HG02610 (cell line): ENCODE measurements around the gene MORC2.

Source experiments
- ATAC-seq: cut with Tn5 transposase; IDR thresholded peaks from one replicate; pipeline ENCODE4 v1.9.1; 2021; ENCODE audit warnings: mild to moderate bottlenecking, moderate library complexity; ENCODE audit not compliant: unreplicated experiment

MORC2 gene

DNA sequence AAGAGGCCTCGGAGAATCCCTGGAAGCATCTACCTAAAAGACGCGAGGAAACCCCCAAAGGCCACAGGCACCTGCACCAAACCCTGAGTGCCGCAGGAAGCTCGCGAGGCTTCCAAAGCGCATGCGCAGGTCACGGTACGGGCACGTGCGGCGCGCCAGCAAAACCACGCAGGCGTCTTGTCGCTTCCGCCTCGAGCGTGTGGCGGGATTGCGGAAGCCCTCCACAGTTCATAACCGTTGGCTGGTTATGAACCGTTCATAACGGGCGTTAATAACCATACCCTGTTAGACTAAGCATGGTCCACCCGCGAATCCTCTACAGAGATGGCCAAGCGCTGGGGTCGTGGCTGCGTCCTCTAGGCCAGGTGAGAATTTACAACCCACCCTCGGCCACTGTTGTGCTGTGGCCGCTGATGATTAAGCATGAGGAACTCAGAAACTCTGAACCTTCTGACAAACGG is 46.4 kb downstream of the MORC2 start:
- no peak for ATAC-seq

DNA sequence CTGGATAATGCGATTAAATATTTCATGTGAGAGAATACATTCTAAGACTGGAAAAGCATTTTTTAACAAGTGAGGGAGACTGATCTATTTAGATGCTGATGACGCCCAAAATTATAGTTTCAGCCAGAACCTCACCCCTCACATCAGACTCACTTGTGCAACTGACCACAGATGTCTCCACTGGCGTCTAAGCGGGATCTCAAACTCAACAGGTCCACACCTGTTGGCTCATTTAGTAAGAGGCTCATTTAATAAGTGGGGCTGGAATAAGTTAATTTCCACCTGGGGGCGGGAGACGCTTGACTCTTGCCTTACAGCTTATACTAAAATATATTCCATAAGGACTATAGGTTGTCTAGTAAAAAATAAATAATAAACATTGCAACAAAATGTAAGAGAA is 47.5 kb downstream of the MORC2 start:
- ATAC-seq = no peak

DNA sequence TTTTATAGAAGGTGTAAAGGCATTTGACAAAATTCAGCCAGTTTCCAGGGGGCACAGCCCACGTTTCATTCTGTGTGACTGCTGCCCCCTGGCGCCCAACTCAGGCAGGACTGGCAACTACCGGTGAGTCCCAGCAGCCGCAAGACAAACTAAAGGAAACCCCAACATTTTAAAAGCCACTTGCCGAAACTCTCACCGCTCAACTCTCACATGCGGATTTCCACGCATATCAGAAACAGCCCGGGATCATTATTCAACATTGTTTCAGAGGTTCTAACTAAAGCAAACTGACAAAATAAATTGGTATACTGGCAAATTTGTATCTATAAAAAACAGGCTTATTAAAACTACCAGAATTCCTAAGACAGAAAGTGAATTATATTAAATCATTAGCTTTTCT is 48.2 kb downstream of the MORC2 start:
- no peak for ATAC-seq

DNA sequence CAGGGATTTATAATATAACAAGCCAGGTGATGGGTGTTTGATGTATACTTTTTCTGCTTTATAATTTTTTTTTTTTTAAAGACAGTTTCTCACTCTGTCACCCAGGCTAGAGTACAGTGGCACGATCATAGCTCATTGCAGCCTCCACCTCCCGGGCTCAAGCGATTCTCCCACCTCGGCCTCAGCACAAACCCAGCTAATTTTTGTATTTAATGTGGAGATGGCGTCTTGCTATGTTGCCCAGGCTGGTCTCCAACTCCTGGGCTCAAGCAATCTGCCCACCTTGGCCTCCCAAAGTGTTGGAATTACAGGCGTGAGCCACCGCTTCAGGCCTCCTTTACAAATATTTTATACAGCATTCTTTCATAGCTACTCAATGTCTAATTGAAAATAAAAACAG is 48.6 kb downstream of the MORC2 start:
- no peak for ATAC-seq

DNA sequence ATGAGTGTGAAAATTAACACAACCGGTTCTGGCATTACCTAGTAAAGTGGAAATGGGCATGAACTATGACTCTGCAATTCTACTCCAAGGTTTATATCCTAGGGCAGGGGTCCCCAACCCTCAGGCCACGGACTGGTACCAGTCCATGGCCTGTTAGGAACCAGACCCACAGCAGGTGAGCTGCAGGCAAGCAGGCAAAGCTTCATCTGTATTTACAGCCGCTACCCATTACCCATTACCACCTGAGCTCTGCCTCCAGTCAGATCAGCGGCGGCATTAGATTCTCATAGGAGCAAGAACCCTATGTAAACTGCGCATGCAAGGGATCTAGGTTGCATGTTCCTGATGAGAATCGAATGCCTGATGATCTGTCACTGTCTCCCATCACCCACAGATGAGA is 49.8 kb downstream of the MORC2 start:
- no peak for ATAC-seq

DNA sequence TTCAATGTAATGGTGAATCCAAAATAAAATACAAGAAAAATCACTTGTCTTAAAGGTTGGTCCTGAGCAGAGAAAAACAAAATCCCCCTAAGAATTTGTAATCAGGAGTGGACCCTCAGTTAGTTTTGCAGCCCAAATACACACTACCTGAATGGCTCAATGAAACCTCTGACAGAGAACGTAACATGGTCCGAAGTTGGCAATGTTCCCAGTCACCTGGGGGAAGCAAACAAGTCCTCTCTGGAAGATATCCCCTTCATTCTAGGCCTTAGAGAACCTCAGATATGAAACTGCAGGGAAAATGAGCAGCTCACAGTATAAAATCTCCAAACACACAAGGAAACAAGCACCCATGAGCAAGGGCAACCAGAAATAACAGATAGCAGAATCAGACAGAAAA is 58.2 kb downstream of the MORC2 start:
- no peak for ATAC-seq

DNA sequence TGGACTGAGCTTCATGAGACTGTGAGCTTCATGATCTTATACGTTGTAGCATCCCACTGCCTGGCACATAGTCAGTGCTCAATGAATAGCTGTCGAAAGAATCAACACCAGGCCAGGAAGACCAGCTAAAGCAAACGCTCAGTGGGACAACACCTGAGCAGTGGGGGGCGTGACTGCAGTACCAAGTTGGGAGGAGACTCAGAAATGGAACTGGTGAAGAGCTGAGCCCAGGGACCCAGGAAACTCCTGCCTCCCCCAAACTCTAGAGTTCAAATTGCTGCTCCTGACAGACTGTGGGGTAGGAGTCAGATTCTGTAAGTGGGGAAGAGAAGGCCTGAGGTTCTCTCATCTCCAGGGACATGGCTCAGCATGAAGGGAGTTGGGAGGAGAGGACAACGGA is 59.3 kb downstream of the MORC2 start:
- no peak for ATAC-seq

DNA sequence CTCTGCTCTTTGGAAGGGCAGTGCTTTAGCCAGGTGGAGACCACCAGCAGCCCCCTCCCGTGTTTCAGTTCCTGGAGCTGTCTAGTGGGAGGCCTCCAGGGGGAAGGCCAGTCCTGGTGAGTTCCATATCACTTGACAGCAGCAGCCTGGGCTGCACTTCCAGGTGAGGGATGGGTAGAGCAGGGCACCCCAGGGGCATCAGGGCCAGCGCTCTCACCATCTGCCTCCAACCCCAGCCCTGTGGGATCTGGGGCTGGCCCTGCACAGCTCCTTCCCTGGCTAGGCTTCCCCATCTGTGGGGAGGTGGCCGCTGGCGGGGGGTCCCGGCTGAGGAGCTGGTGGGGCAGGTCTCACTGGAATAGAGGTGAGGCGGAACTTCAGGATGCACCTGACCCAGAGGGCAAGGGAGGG is 60.5 kb downstream of the MORC2 start:
- ATAC-seq = no peak

DNA sequence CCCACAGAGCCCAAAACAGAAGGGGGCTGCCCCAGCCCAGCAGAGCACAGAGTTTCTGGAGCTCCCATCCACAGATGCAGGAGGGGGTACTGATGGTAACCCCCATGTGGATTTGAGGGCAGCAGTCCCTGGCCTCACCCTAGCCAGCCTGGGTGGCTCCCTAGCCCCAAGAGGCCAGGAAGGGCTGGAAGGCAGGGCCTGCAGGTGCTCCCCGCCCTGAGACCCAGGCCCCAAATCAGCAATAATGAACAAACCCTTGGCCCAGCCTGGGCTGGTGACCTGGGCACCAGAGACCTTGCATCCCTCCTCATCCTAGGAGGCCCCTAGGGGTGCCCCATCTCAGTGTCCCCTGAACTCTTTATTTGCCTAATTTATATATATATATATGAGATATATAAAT is 61.6 kb downstream of the MORC2 start:
- no peak for ATAC-seq

DNA sequence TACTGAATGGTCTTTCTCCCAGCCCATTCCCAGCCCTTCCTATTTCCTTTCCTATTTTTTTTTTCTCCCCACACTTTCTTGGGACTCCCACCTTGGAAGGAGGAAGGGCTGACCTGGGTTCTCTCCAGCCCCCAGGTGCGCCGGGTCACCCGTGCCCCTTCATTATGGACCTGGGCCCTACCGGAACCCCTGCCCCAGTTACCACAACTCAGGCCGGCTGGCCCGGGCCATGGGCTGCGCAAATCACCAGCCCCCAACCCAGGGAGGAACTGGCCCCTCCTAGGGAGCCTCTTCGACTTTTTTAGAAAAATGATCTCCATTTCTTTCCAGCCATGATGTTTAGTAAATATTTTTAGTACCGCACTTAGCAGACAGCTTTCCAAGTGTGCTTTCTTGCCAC is 62.2 kb downstream of the MORC2 start:
- ATAC-seq = no peak

DNA sequence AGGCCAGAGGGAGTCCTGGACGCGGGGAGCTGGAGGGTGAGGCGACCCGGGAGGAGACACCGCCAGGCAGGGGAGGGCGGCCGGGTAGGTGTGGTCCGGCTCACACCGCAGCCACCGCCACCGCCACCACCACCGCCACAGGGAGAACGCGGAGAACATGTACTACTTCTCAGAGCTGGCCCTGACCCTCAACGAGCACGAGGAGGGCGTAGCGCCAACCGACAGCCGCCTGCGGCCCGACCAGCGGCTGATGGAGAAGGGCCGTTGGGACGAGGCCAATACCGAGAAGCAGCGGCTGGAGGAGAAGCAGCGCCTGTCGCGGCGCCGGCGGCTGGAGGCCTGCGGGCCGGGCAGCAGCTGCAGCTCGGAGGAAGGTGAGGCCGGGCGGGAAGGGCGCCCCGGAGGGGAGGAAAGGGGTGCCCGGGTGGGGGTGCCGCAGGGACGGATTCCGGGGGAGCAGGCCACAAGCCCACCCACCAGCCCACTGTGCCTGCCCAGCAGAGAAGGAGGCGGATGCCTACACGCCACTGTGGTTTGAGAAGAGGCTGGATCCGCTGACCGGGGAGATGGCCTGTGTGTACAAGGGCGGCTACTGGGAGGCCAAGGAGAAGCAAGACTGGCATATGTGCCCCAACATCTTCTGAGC is 62.8 kb downstream of the MORC2 start:
- ATAC-seq = no peak

DNA sequence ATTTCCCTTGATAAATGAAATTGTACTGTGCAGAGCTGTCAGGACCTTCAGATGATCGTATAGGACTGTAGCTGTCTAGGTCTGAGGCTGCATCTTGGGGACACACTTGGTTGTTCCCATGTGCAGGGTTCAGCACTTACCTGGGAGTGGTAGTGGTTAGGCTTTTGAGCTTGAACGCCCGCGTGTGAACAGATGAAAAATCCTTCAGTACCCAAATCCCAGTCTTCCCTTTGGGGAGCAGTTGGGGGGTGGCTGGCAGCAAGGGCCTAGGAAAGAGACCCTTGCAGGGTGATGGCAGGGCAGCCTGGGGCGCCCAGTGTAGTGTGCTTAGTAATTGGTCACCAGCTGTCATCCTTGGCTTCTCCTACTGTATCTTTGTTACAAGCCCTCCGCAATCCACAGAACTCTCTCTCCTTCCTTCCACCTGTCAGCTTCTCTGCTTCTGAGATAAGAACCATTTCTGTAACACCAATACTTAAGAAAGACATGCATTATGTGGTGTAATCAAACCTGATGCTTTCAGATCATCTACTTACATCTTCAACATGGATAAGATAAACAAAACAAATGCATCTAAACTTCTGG is 64.6 kb downstream of the MORC2 start:
- ATAC-seq = no peak

DNA sequence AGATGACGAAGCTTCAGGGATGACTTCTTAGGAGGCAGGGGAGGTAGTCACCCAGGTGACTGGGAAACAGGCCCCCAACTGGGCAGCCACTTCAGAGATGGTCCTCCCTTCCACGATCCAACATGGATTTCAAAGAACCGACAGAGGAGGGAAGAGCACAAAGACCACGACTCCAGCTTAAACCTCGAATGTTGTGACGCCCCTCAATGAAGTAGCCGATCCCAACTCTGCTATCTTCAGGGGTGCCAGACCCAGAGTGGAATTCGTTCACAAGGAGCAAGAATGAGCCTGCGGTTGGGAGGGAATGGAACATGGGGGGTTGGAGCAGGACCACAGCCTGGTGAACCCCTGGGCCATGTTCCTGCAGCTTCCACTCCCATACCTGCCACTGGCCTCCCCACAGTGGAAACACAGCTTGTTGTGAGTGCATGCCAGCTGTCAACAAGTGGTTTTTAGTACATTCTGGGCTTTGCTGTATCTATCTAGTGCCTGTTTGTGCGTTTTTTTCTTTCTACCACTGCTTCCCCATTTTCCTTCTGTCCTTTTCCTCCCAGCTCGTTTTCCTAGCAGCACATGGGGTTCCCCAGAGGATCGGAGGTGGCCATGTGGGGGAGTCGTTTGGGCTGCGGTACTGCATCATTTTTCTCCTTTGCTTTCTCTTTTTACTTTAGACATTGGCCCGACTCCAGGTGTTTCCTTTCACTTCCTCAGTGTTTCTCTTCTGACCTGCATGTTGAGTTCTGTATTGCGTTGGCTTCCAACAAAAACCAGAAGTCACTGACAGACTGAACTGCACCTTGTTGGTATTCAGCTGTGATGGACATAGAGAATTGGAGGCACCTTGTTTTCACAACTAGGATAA is 65.8 kb downstream of the MORC2 start:
- ATAC-seq = no peak

DNA sequence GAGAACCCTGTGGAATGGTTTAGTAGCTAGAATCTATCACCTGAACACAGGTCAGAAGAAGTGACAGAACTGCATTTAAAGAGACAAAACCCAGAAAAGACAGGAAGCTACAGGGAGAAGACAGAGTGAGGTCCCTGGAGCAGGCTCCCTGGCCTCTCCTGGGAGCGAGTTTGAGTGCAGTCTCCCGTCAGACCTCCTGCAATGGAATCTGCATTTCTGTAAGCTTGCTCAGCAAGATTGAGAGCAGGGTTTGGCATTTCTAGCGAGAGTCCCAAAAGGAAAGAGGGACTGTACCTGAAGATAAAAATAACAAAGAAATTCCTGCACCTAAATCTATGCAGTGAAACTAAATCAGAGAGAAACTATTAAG is 74.2 kb downstream of the MORC2 start:
- ATAC-seq = no peak

DNA sequence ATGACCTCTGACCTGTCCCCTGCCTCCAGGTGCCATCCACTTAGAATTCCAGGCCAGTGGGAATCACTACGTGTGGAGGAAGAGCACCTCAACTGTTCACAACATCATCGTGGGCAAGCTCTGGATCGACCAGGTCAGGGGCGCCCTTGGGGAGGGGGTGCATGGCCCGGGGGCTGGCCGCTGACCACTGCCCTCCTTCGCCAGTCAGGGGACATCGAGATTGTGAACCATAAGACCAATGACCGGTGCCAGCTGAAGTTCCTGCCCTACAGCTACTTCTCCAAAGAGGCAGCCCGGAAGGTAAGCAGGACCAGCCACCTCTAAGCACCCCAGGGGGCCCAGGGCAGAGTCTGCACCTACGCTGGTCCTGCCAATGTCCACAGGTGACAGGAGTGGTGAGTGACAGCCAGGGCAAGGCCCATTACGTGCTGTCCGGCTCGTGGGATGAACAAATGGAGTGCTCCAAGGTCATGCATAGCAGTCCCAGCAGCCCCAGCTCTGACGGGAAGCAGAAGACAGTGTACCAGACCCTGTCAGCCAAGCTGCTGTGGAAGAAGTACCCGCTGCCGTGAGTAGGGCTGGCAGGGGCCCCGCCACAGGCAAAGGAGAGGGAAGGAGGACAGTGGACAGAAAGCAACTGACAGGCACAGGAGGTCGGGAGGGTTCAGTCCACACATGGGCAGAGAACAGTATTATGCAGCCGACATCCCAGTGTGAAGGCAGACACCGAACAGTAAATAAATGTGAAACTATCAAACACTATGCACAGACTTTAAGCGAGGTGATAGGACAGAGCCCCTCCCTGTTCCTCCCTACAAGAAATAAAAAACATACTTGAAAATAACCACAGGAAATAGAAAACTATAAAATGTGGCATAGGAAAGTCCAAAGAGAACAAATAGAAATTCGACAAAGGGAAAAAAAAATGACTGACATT is 74.9 kb downstream of the MORC2 start:
- no peak for ATAC-seq

DNA sequence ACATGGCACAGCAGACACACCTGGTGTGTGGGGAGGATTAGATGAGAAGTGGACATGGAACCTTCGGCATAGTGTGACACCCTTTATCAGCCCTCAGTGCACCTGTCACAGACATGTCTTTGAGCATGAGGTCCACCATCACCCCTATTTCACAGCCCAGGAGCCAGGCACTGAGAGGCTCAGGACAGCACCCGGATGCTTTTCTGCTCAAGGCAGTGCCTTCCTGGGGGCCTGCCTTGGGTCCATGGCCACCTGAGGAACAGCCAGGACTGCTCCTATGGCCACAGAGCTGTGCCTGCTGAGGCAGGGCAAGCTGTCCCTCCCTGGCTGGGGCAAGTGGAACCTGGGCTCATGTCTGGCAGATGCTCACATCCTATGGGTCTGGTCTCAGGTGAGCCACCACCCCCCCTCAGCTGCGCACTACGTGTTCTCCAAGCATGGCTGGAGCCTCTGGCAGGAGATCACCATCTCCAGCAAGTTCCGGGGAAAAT is 75.8 kb downstream of the MORC2 start:
- ATAC-seq = no peak

DNA sequence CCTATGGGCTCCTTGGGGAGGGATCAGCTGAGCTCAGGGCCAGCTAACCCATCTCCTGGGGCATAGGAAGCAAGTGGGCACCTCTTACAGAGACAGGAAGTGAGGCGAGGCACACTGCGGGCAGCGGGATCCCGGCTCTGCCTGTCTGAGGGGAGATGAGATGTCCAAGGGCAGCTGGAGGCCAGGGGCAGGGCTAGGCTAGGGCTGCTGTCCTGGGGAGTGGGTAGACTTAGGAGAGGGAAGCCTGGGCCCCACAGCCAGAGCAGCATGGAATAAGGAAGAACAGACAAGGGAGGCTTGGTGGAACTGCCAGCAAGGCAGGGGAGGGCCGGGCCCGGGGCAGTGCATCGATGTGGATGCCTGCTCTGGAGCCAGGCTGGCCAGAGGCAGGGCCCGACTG is 76.3 kb downstream of the MORC2 start:
- no peak for ATAC-seq

DNA sequence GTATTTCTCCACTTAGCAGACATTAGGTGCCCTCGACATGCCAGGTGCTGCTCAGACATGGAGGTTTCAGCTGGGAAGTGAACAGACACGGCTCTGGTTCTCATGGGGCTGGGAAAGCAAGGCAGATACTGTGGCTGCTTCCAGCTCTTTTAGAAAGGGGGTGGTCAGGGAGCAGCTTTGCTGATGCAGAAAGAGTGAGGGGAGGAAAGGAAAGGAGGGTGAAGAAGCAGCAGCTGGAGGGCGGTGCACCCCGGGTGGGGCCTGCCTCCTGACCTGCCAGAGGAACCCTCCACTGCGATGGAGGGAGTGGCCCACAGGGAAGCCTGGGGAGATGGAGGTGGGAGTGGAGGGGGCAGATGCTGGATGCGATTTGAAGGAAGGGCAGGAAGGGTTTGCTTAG is 76.8 kb downstream of the MORC2 start:
- ATAC-seq = no peak

DNA sequence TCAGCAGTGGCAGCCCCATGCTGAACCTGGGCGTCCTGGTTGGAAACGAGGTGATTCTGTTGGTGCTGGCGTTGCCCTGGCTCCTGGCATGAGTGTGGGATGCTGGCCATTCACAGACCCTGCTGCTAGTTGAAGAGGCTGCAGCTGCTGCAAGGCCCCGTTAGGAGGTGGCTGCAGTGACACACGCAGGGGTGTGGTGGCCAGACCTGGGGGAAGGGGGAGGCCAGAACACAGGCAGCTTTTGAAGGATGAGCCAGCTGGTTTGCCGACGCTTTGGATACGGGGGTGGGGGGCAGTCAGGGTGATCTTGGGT is 77.2 kb downstream of the MORC2 start:
- no peak for ATAC-seq

DNA sequence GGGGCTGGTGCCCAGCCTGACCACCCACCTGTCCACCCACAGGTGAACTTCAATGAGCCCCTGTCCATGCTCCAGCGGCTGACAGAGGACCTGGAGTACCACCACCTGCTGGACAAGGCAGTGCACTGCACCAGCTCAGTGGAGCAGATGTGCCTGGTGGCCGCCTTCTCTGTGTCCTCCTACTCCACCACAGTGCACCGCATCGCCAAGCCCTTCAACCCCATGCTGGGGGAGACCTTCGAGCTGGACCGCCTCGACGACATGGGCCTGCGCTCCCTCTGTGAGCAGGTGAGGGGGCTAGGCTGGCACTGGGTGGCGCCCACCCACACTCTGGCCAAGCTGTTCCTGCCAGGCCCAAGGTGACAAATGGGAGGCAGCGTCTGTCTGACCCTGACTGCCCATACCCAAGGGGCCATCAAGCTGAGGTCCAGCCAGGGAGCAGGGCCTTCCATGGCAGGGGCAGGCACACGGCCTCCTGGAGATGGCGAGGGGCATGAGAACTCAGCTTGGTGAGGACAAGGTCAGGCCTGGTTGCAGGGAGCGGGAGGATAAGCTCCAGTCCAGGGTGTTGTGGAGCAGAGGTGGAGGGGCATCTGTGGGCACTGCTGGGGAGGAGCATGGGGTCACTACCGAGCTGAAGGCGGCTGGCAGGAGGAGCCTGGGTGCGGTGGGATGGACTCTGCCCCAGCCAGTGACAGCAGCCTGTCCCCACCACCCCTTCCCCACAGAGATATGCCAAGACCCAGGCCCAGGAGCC is 77.7 kb downstream of the MORC2 start:
- ATAC-seq = no peak
